GM12878 (cell line): ENCODE measurements around the gene DLST.

Experiments used
- CTCF ChIP-seq, 3 experiments: IDR thresholded peaks in 2 of 3; conservative IDR thresholded peaks in 1 of 3; 2 replicates each; pipeline ENCODE4 v1.5.1; 2011; ENCODE audit warnings: low read depth in 3 of 3, low read length in 3 of 3, mild to moderate bottlenecking in 3 of 3, control low read depth in 2 of 3, moderate library complexity in 2 of 3, inconsistent platforms in 1 of 3, mixed read lengths in 1 of 3; ENCODE audit not compliant: control insufficient read depth in 2 of 3, insufficient read depth in 1 of 3; ENCODE audit errors: extremely low read depth in 1 of 3
- FOS ChIP-seq: IDR thresholded peaks from 3 replicates; pipeline ENCODE4 v1.6.1; 2011; ENCODE audit warnings: borderline replicate concordance; ENCODE audit not compliant: insufficient read length; ENCODE audit errors: extremely low read depth
- JUNB ChIP-seq: IDR thresholded peaks from 2 replicates; pipeline ENCODE4 v1.6.1; 2016; ENCODE audit warnings: antibody characterized with exemption, mild to moderate bottlenecking
- LARP7 ChIP-seq: fragments of 450-650 bp; IDR thresholded peaks from 2 replicates; pipeline ENCODE4 v1.6.1; 2017; ENCODE audit warnings: mild to moderate bottlenecking
- SIN3A ChIP-seq: IDR thresholded peaks from 2 replicates; pipeline ENCODE4 v1.6.1; 2012; ENCODE audit warnings: low read depth, low read length, improper control_type of control experiment
- ZNF207 ChIP-seq: fragments of 450-650 bp; IDR thresholded peaks from 2 replicates; pipeline ENCODE4 v1.6.1; 2014; ENCODE audit warnings: antibody characterized with exemption, mild to moderate bottlenecking, borderline replicate concordance
- TF ChIP-seq, protein P1 (sequence below): IDR thresholded peaks from 2 replicates; pipeline ENCODE4 v1.6.1; 2012; ENCODE audit warnings: low read depth, low read length, improper control_type of control experiment
- TF ChIP-seq, protein P2 (sequence below): fragments of 450-650 bp; IDR thresholded peaks from 2 replicates; pipeline ENCODE4 v1.6.1; 2017; ENCODE audit warnings: mild to moderate bottlenecking

DNA sequence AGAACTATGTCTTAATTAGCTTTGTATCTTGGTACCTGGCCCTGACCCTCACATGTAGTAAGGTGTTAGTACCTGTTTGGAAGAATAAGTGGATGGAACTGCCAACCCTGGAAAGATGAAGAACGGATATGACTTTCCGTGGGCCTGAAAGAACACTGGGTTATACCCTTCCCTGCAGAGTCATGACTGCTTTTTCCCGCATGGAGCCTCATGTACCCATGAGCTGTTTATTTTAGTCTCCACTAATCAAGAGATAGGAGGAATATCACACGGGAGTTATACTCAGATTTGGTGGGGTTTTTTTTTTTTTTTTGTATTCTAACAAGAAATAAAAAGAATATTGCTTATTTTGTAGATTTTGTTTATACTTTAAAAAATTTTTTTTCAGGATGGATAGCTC lies 15.9 kb downstream of the DLST start:
- TF ChIP-seq FOS (no peak), LARP7 (no peak), CTCF (IDR thresholded peaks at IDR 0.05 in 2 of 3, conservative IDR thresholded peaks at IDR 0.05 in 1 of 3; ENCODE audit: control insufficient read depth in 2 of 3, extremely low read depth in 1 of 3, insufficient read depth in 1 of 3, low read depth in 3 of 3, low read length in 3 of 3) (no peak), JUNB (no peak), SIN3A (no peak), ZNF207 (no peak)
- TF ChIP-seq, protein P1, sequence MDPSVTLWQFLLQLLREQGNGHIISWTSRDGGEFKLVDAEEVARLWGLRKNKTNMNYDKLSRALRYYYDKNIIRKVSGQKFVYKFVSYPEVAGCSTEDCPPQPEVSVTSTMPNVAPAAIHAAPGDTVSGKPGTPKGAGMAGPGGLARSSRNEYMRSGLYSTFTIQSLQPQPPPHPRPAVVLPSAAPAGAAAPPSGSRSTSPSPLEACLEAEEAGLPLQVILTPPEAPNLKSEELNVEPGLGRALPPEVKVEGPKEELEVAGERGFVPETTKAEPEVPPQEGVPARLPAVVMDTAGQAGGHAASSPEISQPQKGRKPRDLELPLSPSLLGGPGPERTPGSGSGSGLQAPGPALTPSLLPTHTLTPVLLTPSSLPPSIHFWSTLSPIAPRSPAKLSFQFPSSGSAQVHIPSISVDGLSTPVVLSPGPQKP = no peak
- TF ChIP-seq, protein P2, sequence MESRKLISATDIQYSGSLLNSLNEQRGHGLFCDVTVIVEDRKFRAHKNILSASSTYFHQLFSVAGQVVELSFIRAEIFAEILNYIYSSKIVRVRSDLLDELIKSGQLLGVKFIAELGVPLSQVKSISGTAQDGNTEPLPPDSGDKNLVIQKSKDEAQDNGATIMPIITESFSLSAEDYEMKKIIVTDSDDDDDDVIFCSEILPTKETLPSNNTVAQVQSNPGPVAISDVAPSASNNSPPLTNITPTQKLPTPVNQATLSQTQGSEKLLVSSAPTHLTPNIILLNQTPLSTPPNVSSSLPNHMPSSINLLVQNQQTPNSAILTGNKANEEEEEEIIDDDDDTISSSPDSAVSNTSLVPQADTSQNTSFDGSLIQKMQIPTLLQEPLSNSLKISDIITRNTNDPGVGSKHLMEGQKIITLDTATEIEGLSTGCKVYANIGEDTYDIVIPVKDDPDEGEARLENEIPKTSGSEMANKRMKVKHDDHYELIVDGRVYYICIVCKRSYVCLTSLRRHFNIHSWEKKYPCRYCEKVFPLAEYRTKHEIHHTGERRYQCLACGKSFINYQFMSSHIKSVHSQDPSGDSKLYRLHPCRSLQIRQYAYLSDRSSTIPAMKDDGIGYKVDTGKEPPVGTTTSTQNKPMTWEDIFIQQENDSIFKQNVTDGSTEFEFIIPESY = no peak
